Endothelial cell of umbilical vein (primary cell): ENCODE data around the gene NTNG1.

Source experiments
- CTCF ChIP-seq, 2 donors: IDR thresholded peaks; 1 replicate in 1 of 2; 2 replicates in 1 of 2; pipeline ENCODE4 v1.5.1; 2011; ENCODE audit warnings: low read length in 2 of 2, mild to moderate bottlenecking in 2 of 2, moderate library complexity in 2 of 2, control low read depth in 1 of 2, inconsistent platforms in 1 of 2, low read depth in 1 of 2; ENCODE audit not compliant: insufficient read depth in 1 of 2; ENCODE audit errors: extremely low read depth in 1 of 2
- FOS ChIP-seq: IDR thresholded peaks from 2 replicates; pipeline ENCODE4 v1.6.1; 2011; ENCODE audit warnings: mild to moderate bottlenecking, low read length, moderate library complexity, borderline replicate concordance; ENCODE audit not compliant: insufficient read depth
- GATA2 ChIP-seq: IDR thresholded peaks from 2 replicates; pipeline ENCODE4 v1.7.0; 2011; ENCODE audit warnings: low read depth, mild to moderate bottlenecking, moderate library complexity, mixed read lengths, low read length; ENCODE audit not compliant: insufficient read length, insufficient read depth
- JUN ChIP-seq: IDR thresholded peaks from 2 replicates; pipeline ENCODE4 v1.6.1; 2011; ENCODE audit warnings: borderline replicate concordance, low read depth; ENCODE audit not compliant: insufficient read length, insufficient read depth
- MAX ChIP-seq: IDR thresholded peaks from 2 replicates; pipeline ENCODE4 v1.6.1; 2011; ENCODE audit not compliant: insufficient read depth, insufficient read length
- MYC ChIP-seq: IDR thresholded peaks from one replicate; pipeline ENCODE4 v1.6.1; 2011; ENCODE audit warnings: mild to moderate bottlenecking, low read depth, low read length
- POLR2A ChIP-seq: IDR thresholded peaks from 2 replicates; pipeline ENCODE4 v1.6.1; 2012; ENCODE audit warnings: low read depth, mild to moderate bottlenecking, control low read depth, low read length

- TF ChIP-seq POLR2A, result no peak
- no peak for TF ChIP-seq CTCF (IDR thresholded peaks at IDR 0.05; ENCODE audit: extremely low read depth in 1 of 2, insufficient read depth in 1 of 2, low read depth in 1 of 2, low read length in 2 of 2)
- TF ChIP-seq GATA2, result no peak
- TF ChIP-seq JUN, result no peak
- no peak for TF ChIP-seq FOS
- no peak for TF ChIP-seq MYC
- TF ChIP-seq MAX, result no peak
Measured at GRCh38 chr1:107172450-107173170, 31.8 kb downstream of the NTNG1 start.
